Measurements from ENCODE around the gene CDK19.
A peak's percentile ranks its signal among the peaks of the same experiment; 100 is the strongest.

Gene CDK19

GRCh38 chr6:110703010-110703905, 112.0 kb downstream of the CDK19 start:
- DNase-seq (ENCODE audit: low read depth): peak; percentile 23

GRCh38 chr6:110699780-110700179, 115.5 kb downstream of the CDK19 start:
- no peak for DNase-seq (ENCODE audit: low read depth)

- no peak for DNase-seq (ENCODE audit: low read depth)
Measured at GRCh38 chr6:110693994-110694393, 121.3 kb downstream of the CDK19 start.

- no peak for DNase-seq (ENCODE audit: low read depth)
Measured at GRCh38 chr6:110693296-110693695, 122.0 kb downstream of the CDK19 start.

GRCh38 chr6:110690916-110691315, 124.4 kb downstream of the CDK19 start:
- no peak for DNase-seq (ENCODE audit: low read depth)

- DNase-seq (ENCODE audit: low read depth): no peak
Measured at GRCh38 chr6:110690106-110690654, 125.1 kb downstream of the CDK19 start.

- DNase-seq (ENCODE audit: low read depth): no peak
Measured at GRCh38 chr6:110689275-110689935, 125.9 kb downstream of the CDK19 start.

- no peak for DNase-seq (ENCODE audit: low read depth)
Measured at GRCh38 chr6:110688661-110689268, 126.5 kb downstream of the CDK19 start.

GRCh38 chr6:110687326-110687725, 127.9 kb downstream of the CDK19 start:
- peak; percentile 35 for DNase-seq (ENCODE audit: low read depth)

GRCh38 chr6:110683241-110683640, 132.0 kb downstream of the CDK19 start:
- no peak for DNase-seq (ENCODE audit: low read depth)

GRCh38 chr6:110682460-110682853, 132.8 kb downstream of the CDK19 start:
- peak; percentile 84 for DNase-seq (ENCODE audit: low read depth)

- DNase-seq (ENCODE audit: low read depth): peak; percentile 67
Measured at GRCh38 chr6:110681543-110682459, 133.5 kb downstream of the CDK19 start.

- no peak for DNase-seq (ENCODE audit: low read depth)
Measured at GRCh38 chr6:110676396-110676795, 138.9 kb downstream of the CDK19 start.

GRCh38 chr6:110674096-110674495, 141.2 kb downstream of the CDK19 start:
- no peak for DNase-seq (ENCODE audit: low read depth)

- DNase-seq (ENCODE audit: low read depth): no peak
Measured at GRCh38 chr6:110672122-110672521, 143.1 kb downstream of the CDK19 start.

- DNase-seq (ENCODE audit: low read depth): peak; percentile 32
Measured at GRCh38 chr6:110671447-110671846, 143.8 kb downstream of the CDK19 start.

GRCh38 chr6:110665600-110665999, 149.7 kb downstream of the CDK19 start:
- peak; percentile 16 for DNase-seq (ENCODE audit: low read depth)

- DNase-seq (ENCODE audit: low read depth): peak; percentile 93
Measured at GRCh38 chr6:110664933-110665332, 150.3 kb downstream of the CDK19 start.

- peak; percentile 73 for DNase-seq (ENCODE audit: low read depth)
Measured at GRCh38 chr6:110662490-110663211, 152.6 kb downstream of the CDK19 start.

- no peak for DNase-seq (ENCODE audit: low read depth)
Measured at GRCh38 chr6:110661414-110661813, 153.9 kb downstream of the CDK19 start.

Measured in EH (cell line).